SIG-M5 (cell line): ENCODE measurements around the gene SPRR2A.
"Not testable (repeated sequence)": the region's sequence is repeated elsewhere in the genome, so short reads cannot be mapped to it uniquely, and the experiment has no call there.

Source experiments
- DNase-seq: peaks from one replicate; lab custom pipeline; 2025; lab: John Stamatoyannopoulos, UW

Gene SPRR2A

GRCh38 chr1:153057375-153057774 is at the start of gene SPRR2A:
Gene SPRR2A (minus strand): TSS chr1:153057512. CDS start chr1:153056735, 777 bp downstream.
- DNase-seq = no peak

DNA sequence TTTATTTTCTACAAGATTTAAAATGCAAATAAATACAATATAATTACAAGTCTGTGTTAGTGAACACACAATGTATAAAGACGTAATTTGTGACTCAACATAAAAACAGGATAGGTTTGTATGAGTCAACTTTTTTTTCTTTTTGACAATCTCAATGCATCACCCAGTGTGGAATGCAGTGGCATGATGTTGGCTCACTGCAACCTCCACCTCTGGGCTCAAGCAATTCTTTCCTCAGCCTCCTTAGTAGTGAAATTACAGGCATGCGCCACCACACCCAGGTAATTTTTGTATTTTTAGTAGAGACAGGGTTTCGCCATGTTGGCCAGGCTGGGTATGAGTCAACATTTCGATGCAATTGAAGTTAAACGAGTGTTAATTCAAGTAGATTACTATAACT is 42.9 kb upstream of the SPRR2A start:
- DNase-seq = no peak

DNA sequence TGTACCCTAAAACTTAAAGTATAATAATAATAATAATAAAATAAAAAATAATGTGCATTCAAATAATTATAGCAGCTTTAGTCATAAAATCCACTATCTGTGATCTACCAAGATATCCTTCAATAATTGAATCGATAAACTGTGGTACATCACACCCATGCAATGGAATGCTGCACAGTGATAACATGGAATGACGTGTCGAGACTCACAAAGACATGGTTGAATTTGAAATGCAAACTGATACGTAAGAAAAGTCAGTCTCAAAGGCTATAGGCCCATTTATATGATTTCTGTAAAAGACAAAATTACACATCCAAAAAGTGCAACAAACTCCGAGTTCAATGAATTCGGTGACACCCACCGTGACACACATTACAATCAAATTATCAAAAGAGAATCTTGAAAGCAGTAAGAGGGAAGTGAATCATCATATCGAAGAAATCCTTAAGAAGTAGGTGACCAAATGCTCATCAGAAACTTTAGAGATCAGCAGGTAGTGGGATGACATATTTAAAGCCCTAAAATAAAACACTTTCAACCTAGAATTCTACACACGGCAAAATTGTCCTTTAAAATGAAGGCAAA is 42.2 kb upstream of the SPRR2A start:
- DNase-seq = no peak

DNA sequence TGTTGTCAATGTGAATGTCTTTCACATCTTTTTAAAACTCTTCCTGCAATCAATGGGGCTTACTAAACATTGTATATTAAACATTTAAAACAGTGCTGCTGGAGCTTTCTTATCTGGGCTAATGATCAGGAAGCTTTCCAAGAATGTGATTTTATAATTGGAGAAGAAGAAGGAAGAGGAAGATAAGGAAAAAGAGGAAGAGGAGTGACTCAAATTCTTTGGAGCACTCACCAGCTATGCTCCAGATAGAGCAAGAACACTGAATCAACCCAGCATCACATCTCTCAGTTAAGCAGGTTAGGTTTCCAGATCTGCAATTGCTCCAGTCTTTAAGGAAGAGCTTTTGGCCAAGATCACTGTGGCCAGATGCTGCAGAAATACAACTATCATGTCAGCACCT is 38.5 kb upstream of the SPRR2A start:
- DNase-seq = no peak

- DNase-seq = no peak
Measured at GRCh38 chr1:153094426-153094825, 37.1 kb upstream of the SPRR2A start, which contains the start of gene SPRR2E. Gene SPRR2E (minus strand): TSS chr1:153094526. CDS start chr1:153093751, 775 bp downstream.

DNA sequence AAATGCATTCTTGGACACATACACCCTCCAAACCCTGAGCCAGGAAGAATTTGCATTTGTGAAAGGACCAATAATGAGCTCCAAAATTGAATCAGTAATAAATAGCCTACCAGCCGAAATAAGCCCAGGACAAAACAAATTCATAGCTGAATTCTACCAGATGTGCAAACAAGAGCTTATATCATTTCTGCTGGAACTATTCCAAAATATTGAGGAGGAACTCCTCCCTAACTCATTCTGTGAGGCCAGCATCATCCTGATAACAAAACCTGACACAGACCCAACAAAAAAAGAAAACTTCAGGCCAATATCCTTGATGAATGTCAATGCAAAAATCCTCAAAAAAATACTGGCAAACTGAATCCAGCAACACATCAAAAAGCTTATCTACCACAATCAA is 30.3 kb upstream of the SPRR2A start:
- no peak for DNase-seq

- no peak for DNase-seq
Measured at GRCh38 chr1:153081736-153082135, 24.4 kb upstream of the SPRR2A start.

DNA sequence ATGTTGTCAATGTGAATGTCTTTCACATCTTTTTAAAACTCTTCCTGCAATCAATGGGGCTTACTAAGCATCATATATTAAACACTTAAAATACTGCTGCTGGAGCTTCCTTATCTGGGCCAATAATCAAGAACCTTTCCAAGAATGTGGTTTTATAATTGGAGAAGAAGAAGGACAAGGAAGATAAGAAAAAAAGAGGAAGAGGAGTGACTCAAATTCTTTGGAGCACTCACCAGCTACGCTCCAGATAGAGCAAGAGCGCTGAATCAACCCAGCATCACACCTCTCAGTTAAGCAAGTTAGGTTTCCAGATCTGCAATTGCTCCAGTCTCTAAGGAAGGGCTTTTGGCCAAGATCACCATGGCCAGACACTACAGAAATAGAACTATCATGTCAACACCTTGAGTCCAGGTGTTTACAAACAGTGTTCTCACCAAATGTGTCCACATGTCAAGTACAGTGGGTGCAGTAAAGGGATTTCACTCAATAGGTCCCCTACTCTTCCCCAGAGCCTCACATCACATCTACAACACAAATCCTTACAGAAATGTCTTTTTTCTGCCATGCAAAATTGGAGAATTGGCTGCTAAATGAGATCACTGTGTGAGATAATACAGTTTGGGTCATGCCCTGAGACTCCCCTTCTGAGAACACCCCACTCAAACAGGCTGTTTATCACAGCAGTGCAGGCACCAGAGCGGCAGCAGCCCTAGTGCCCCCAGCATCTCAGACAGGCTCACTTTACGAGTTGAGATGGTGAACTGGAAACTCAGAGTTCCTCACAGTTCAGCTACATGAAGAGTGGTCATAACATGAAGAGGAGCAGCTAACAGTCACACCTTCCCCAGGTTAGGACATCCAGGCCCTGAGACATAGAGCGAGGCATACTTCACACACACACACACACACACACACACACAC is 15.8 kb upstream of the SPRR2A start:
- no peak for DNase-seq

DNA sequence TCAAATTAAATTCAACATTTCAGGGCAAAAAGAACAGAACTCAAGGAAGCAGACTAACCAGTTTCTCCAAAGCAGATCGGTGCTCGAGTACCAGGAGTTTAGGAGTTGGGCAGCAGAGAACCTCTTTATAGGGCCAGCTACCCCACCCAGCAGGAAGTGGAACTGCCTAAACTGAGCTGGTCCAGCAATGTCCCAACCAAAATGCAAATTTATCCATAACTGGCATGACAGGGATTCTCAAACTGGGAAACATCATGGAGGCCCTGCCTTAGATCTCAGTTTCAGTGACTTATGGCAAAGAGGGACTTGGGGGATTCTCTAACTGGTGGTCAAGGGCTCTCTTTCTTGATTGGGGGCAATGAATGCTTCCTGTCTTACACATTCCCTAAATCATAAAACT is 14.2 kb upstream of the SPRR2A start, which contains the start of gene SPRR2B:
Gene SPRR2B (minus strand): TSS at position 101 of the 400 bp plus-strand sequence. CDS start 772 bp downstream, outside the sequence.
- no peak for DNase-seq

DNA sequence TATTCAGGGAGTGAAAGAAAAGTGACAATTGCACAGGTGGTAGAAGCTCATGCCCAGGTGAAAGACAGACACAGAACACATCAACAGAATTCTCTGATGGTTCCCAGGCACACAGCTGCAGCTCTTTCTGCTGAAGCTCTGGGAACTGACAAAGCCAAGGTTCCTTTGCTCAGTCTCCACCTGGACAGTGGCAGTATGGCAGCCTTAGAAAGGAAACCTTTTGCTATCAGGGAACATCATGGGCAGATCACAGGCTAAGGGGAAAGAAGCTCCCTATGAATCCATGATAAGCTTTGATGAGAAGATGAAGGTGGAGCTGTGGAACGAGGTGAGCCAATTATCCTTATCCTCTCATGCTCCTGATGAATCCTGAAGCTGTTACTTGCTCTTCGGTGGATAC is 12.9 kb upstream of the SPRR2A start:
- no peak for DNase-seq

- DNase-seq = no peak
Measured at GRCh38 chr1:153058826-153059784, 1.8 kb upstream of the SPRR2A start.

- no peak for DNase-seq
Measured at GRCh38 chr1:153058154-153058553, 842 bp upstream of the SPRR2A start.

DNA sequence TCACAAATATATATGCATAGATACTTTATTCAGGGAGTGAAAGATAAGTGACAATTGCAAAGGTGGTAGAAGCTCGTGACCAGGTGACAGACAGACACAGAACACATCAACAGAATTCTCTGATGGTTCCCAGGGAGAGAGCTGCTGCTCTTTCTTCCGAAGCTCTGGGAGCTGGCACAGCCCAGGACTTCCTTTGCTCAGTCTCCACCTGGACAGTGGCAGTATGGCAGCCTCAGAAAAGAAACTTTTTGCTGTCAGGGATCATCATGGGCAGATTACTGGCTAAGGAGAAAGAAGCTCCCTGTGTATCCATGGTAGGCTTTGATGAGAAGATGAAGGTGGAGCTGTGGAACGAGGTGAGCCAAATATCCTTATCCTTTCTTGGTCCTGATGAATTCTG is 1.2 kb downstream of the SPRR2A start:
- not testable (repeated sequence) for DNase-seq

DNA sequence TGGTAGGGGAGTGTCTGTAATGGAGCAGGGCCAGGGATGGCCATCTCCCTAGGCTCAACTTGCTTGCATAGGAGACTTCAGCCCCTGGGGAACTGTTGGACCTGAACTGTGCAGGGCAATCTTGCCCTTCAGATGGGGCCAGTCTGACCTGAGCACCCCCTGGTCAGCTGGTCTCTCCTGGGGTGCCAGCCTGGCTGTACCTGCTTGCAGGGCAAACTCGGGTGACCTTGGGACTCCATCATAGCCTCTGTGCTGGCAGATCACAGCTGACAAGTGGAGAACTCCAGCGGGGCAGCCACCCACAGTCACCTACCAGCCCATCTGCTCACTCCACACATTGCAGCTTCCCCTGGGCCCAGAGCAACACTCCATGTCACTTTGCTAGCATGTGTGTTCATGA is 8.1 kb downstream of the SPRR2A start:
- no peak for DNase-seq

GRCh38 chr1:153040950-153041631 is 16.2 kb downstream of the SPRR2A start, which contains the start of gene SPRR2D:
Gene SPRR2D (minus strand): TSS chr1:153041120. CDS start chr1:153040346, 774 bp downstream.
- DNase-seq = no peak

- no peak for DNase-seq
Measured at GRCh38 chr1:153035211-153035610, 22.1 kb downstream of the SPRR2A start.

DNA sequence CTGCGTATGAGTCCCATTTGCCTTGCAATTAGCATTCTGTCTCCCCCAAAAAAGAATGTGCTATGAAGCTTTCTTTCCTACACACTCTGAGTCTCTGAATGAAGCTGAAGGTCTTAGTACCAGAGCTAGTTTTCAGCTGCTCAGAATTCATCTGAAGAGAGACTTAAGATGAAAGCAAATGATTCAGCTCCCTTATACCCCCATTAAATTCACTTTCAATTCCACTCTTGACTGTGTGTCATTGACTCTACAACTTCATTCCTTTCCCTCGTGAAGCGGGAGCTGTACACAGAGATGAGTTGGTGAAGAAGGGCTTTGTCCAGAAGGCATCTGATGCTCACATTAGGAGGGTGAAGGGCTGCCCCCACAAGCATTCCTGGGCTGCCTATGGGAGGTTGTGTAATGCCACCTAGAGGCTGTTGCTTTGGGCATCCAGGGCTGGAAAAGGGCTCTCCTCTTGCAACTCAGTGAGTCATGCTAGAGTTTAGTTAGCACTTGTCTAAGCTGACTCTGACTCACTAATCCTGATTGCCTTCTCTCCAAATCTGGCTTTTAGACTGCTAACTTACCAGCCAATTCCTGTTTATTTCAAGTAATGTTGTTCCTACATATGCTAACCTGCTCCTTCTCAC is 24.5 kb downstream of the SPRR2A start:
- DNase-seq = no peak

- no peak for DNase-seq
Measured at GRCh38 chr1:153032073-153032472, 25.2 kb downstream of the SPRR2A start.

DNA sequence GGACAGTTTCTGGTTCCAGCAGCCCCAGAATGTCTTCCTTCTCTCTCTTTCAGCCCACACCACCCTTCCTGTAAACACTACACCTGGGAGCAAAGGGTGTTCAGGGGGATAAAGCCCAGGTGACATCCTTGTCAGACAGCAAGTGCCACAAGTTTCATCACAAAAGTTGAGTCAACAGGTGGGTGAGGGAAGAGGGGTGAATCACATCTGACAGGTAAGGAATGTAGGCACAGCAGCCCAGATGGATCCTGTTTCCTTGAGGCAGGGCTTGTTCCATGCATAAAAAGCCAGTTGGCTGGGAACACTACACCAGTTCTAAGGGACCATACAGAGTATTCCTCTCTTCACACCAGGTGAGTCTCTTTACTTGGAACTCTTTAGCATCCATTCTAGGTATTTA is 26.4 kb downstream of the SPRR2A start, which contains the start of gene SPRR1B:
Gene SPRR1B (plus strand): TSS at position 309 of the 400 bp plus-strand sequence. CDS start 1,143 bp downstream, outside the sequence.
- DNase-seq = no peak

- DNase-seq = no peak
Measured at GRCh38 chr1:153028766-153029165, 28.5 kb downstream of the SPRR2A start.

- DNase-seq = no peak
Measured at GRCh38 chr1:153025797-153026196, 31.5 kb downstream of the SPRR2A start.
